Measurements from ENCODE around the gene PPP1R11. TPM values are rescaled to one million over a fixed set of nuclear protein-coding genes. Genes with fewer than 3 reads are reported as not detected.

Gene PPP1R11
- polyA plus RNA-seq, 3 donors, result 34.0 to 58.8 (median 46.7) TPM

DNA sequence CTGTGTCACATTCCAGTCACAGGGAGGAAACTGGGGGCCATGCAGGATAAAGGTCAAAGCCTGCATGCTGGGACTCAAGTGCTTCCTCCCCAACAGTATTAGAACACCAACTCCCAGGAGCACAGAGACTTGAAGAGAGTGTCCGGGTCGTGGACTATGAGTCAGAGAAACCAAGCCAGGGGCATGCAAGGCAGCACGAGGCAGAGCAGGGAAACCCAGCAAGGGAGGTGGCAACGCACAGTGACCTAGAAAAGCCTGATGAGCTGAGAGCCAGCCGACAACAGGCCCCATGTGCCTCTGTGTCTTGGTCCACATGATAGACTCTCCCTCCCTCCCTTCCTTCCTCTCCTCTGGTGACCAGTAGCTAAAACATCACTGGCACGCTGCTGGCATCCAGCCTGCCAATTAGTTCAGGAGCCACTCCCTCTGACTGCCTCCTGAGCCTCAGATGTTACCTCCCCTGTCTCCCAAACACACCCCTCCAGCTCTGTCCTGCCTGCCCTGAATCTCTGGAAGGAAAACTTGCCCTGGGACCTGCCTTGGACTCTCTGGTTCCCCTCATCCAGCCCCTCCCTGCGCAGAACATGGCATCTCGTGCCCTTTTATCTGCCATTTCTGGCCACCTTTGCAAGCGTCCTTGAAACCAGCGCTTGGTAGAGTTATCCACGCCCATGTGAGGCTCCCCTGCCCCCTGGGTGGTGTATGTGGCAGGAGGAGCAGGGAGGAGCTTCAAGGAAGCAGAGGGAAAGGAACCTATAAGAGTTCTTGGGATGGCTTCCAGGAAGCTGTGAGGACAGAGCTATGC lies 24.8 kb downstream of the PPP1R11 start:
- H3K27ac ChIP-seq (ENCODE audit: low read depth, low read length), result no peak overlapping the region
- 40 to 45% (median 45%) methylated on average over 11 of the region's 11 CpGs for WGBS, 3 donors

DNA sequence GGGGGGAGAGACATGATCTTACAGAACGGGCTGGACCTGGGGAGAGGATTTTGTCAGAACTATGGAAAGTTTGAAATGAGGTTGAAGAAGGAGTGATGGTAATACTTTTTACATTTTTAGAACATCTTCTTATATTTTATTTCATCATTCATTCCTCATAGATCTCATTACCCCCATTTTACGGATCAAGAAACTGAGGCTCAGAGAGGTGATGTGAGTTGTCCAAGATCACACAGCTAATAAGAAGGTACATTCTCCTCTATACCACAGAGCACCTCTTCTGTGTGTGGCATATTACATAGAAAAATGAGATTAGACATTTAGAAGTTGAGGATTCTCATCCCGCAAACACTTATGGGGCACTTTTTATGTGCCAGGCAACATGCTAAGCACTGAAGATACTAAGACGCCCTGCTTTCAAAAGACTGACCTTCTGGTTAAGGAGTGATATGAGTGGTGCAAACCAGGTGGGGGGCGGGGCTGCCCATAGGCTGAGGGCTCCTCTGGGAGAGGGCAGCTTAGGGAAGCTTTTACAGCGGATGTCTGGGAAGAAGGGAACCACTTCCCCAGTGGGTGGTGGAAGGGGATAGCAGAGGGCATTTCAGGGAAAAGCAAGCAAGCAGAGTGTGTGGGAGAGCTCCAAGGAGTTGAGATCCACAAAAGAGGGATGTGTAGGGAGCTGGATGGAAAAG lies 26.0 kb downstream of the PPP1R11 start:
- no peak overlapping the region for H3K27ac ChIP-seq (ENCODE audit: low read depth, low read length)
- 63 to 71% (median 70%) methylated on average over 6 of the region's 6 CpGs for WGBS, 3 donors

DNA sequence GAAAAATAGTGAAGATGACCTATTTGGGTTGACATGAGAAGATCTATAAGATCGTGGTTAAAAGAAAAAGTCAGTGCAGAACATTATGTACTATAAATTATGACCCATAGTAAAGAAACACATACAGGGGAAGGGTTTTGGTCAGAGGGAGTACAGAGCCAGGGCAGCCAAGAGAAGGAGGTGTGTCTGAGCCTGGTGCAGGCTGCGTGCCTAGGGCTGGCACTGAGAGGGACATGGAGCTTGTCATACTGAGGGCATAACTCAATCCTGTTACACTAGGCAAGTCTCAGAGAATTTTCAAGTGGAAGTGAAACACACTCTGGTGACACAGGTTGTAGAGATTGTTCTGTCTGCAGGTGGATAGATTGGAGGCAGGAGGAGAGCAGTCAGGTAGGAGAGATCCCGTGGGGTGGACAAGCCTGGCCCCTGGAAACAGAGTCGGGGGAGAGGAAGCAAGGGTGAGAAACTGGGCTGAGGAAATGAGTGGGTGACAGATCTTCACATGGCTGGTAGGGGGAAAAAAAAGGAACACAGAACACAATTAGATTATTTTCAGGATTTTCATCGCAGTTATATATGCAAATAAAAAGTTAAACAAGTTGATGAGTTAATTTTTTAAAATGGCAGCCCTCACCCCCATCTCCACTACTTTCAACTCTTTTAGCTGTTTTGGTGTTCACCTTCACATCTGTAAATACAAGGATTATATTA lies 27.1 kb downstream of the PPP1R11 start:
- WGBS, 3 donors, result 59 to 67% (median 67%) methylated on average over 5 of the region's 5 CpGs

DNA sequence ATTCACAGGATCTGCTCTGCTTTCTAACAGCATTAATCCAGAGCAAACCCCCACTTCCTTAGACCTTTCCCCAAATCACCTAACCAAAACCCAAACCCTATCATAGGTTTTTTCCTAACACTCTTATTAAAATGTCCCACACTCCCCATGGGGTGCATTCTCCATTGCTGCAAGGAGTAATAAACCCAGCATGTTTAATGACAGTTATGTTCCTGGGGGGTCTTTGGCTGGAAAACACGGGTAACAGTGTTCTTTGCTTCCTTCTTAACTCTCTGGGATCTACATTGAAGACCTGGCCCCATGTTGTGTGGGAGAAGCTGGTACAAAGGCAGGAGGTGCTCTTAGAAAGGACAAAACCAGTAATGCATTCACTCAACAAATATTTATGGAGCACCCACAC lies 29.8 kb downstream of the PPP1R11 start:
- no peak overlapping the region for H3K27ac ChIP-seq (ENCODE audit: low read depth, low read length)
- 39 to 50% (median 42%) methylated on average over 1 of the region's 1 CpG for WGBS, 3 donors

More for the DNA sequence above, 27.1 kb downstream of the PPP1R11 start:
- no peak overlapping the region for H3K27ac ChIP-seq (ENCODE audit: low read depth, low read length)

DNA sequence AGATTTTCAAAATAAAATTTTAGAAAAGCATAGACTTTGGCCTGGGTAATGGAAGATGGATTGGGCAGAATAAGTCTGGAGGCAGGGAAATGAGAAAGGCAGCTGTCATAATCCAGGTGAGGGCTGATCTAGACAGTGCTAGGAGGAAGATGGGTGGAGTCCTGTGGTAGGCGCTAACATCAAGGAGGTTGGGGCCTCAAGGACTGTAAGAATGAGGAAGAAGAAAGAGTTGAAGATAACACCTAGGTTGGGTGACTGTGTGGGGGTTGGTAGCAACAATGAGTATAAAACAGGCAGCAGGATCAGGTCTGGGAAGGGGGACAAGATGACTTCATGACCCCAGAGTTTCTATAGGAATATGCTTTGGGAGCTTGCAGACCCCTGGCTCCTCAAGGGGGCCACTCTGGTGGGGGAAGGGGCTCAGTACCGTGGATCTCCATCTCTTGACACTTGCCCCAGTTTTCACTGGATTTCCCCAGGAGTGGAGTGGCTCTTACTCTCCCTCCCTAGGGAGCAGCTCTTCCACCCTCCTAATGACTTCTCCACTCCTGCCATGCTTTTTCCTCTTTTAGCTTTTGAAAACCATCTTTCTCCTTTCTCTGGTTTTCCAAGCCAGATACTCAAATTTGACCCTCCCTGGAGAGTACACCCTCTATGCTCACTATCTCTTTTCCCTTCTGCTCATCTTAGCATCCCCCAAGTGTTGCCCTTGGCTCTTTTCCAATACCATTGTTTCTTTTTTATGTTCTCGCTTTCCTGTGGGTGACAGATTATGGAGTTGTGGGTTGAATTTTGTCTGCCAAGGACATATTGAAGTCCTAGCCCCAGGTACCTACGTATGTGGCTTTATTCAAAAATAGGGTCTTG lies 31.1 kb downstream of the PPP1R11 start:
- 62 to 69% (median 65%) methylated on average over 4 of the region's 4 CpGs for WGBS, 3 donors
- no peak overlapping the region for H3K27ac ChIP-seq (ENCODE audit: low read depth, low read length)

DNA sequence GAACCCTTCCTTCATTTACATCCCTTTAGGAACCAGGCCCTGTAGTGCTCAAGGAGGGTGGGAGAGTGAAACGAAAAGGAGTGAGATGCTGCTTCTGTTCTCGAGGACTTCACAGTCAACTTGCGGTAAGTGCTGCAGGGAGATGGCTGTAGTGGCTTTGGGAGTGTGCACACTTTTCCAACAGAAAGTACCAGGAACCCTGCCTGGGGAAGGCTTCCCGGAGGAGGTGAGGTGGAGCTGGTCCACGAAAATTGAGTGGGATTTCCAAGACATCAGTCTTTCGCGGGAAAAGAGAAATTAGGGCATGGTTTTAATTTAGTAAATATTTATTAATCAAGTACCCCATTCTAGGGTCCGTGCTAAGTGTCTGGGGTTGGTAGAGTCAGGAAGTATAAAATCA lies 33.2 kb downstream of the PPP1R11 start:
- 29 to 40% (median 30%) methylated on average over 8 of the region's 8 CpGs for WGBS, 3 donors
- no peak overlapping the region for H3K27ac ChIP-seq (ENCODE audit: low read depth, low read length)

DNA sequence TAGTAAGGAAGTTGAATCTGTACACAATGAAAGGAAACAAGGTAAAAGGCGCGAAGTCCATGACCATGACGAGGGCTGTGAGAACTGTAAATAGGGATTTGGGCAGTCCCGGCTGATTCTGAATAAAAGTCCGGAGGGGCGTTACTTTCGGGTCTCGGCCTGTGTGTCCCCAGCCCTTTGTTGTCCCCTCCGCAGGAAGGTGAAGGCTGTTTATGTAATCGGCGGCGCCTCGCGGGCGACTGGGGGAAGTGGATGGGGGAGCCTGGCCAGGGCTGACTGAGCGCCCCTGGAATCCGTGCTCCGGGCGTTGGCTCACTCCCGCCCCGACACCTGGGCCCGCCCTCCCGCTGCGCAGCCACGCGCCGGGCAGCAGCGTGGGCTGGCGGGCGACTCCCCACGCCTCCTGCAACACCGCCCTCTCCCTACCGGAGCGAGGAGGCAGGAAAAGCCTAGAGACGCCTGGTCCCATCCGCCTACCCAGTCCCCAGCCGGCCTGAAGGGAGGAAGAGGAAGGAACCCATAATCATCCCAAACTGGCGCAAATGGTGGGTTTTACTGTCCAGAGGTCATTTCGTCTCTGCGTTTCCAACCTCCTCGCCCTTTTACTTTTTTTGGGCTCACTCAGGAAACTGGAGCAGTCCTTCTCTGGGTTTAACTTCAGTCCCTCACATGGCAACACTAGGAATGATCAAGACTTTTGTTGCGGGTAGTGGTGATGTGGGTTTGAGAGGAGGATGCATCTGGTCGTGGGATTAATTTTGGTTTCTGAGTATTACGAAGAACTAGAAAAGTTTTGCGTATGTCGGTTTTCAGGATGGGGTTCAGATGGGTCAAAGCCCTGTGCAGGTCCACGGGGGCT lies 33.8 kb downstream of the PPP1R11 start:
- H3K27ac ChIP-seq (ENCODE audit: low read depth, low read length), result no peak overlapping the region
- WGBS, 3 donors, result 1 to 3% (median 1%) methylated on average over 44 to 47 of the region's 47 CpGs

DNA sequence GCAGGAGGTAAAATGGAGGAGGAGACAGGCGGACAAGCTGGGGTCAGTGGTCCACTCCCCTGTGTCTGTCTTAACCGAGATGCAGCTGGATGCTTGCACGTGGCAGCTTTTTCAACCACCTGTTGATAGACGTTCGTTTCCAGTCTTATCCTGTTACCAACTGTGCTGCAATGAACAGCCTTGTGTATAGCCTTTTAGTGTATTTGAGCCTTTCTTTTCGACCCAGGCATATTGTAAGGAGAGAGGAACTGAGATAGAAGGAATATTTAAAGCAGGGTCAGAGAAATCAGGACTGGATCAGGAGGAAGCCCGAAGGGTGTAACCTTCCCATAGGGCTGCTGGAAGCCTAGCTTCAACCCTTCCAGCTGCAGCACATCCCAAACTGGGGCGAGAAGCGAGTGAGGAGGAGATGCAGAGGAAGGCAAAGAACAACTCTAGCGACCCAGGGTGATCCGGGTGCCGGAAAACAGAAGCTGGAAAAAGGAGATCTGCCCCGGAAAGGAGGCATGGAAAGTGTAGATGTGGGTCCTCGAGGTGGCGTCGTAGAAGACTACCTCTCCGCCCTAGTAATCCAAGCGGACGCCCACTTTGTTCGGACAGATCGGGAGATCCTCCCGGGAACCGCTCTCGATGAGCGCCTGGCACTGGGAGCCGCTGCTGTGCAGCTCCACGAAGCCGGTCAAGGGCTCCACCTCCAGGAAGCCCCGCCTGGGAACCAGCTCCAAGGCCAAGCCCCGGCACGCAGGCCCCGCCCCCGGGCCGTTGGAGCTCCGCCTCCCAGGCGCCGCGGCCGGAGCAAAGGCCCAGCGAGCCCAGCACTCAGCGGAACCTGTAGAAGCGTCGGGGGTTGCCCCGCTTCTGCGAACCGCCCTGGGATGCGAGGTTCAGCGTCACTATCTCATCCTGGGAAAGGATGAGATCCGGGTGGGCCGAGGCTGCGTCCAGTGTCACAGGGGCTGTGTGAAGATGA lies 34.7 kb downstream of the PPP1R11 start:
- no peak overlapping the region for H3K27ac ChIP-seq (ENCODE audit: low read depth, low read length)
- WGBS, 3 donors, result 2 to 3% (median 3%) methylated on average over 51 of the region's 51 CpGs

DNA sequence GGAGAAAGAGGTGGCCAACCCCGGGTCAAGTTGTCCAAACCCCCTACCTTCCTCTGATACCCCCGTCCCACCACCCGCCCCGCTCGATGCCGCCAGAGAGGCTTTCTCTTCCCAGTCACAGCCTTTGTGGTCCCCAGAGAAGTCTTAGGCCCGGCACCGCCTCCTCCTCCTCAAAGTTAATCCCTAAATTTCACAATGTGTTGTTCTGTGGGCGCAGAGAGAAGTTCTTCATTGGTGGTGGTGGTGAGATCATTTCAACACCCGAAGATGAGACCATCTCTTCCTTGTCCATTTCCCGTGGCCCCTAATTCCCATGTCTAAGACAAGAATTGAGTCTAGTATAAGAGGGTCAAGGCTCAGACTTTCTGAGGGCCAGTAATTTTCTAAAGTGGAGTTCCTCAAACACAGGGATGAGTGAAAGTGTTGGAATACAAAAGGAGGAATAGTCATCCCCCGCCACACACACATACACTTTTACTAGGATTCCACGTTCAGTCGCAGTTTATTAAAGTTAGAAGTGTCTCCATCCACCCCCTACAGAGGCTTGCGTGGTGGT lies 35.5 kb downstream of the PPP1R11 start:
- 25 to 40% (median 33%) methylated on average over 15 of the region's 15 CpGs for WGBS, 3 donors
- H3K27ac ChIP-seq (ENCODE audit: low read depth, low read length), result no peak overlapping the region

DNA sequence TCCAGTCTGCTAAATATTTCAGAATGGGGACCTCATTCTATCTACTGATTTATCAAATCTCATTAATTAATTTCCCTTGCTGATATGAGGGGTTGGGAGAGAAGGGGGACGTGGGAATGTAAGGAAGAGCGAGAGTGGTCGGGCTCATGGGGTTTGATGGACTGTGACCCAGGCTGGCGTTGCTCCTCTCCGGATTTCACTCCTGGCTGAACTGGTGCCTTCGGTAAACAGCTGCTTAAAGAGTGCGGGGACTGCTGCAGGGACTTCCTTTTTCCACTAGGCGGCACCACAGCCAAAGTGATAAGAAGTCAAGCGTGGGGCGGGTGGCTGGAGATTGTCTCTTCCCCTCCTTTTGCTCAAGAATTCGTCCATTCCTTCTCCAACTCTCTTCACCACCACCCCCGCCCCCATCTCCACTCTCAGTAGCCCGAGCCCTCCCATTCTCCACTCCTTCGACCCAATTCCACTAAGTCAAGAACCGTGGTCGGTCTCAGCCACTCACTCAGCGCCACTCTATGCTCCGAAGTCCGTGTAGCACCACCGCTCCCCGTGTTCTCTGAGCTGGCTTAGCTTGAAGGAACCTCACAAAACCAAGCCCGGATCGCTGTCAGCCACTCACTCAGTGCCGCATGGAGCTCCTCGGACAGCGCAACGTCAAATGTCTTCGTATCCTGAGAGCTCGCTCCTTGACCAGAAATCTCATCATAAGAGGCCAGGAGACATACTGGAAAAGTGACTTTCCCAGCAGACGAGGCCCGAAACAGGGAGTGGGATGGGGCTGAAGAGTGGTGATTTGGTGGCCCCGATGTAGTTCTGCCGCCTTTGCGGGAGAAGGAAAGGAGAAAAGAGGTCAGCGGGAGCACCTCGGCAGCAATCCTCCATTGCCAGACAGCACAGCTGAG lies 36.2 kb downstream of the PPP1R11 start:
- 3 to 4% (median 4%) methylated on average over 34 to 36 of the region's 36 CpGs for WGBS, 3 donors
- no peak overlapping the region for H3K27ac ChIP-seq (ENCODE audit: low read depth, low read length)

DNA sequence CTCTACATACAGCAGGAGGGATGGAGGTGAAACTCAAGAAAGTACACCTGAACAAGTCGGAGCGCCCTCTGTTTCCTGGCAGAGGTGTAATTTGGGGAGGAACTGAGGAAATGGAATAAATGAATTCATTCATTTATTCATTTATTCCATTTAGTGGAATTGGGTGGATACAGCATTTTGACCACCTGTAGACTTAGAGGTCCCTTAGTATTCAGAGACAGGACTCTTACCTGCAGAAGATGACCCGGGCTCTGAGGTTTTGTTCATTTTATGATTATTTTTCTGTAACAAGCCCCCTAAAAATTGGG lies 36.8 kb downstream of the PPP1R11 start:
- no peak overlapping the region for H3K27ac ChIP-seq (ENCODE audit: low read depth, low read length)
- whole genome bisulfite sequencing, 3 donors, result 38 to 57% (median 45%) methylated on average over 3 of the region's 3 CpGs

DNA sequence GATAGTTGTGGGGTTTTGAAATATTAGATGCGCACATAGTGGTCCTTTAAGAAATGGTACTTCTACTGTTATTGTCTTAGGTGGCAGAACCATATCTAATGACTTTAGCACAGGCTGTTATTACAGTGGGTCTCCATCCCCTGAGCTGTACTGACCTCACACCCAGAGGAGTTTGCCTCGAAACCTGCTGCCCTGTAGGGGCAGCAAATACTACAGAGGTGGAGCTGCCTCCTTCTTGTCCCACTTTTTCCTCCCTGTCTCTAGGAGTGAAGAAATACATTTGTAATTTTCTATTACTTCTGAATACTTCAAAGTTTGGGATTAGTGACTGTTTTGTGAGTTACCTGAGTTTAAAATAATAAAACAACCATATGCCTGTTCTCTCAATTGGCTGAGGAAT lies 37.7 kb downstream of the PPP1R11 start:
- H3K27ac ChIP-seq (ENCODE audit: low read depth, low read length), result no peak overlapping the region
- 81 to 86% (median 82%) methylated on average over 2 of the region's 2 CpGs for WGBS, 3 donors

DNA sequence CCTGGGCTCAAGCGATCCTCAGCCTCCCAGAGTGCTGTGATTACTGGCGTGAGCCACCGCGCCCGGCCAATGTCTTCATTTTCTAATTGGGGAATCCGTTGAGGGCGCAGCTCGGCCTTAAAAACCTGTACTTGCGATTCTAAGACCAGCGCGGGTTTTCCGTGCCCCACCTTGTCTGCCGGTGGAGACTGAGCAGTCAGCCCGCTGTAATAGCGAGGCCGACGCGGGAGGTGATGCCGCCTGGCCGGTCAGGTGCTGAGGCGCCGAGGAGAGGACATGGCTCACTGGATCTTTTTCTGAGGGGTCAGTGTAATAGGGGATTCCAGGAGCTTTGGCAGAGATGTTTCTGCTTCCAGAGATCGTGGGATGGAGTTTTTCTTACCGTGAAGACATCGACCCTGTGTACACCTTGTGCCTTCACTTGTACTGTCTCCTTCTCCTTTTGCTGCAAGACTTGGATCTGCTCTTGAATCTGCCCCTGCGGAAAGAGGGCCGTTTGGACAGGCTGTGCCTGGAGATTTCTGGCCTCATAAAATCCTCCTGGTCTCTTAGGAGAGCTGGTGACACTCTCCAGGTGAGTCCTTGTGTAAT lies 44.4 kb downstream of the PPP1R11 start:
- WGBS, 3 donors, result 40 to 47% (median 46%) methylated on average over 27 of the region's 27 CpGs
- no peak overlapping the region for H3K27ac ChIP-seq (ENCODE audit: low read depth, low read length)

DNA sequence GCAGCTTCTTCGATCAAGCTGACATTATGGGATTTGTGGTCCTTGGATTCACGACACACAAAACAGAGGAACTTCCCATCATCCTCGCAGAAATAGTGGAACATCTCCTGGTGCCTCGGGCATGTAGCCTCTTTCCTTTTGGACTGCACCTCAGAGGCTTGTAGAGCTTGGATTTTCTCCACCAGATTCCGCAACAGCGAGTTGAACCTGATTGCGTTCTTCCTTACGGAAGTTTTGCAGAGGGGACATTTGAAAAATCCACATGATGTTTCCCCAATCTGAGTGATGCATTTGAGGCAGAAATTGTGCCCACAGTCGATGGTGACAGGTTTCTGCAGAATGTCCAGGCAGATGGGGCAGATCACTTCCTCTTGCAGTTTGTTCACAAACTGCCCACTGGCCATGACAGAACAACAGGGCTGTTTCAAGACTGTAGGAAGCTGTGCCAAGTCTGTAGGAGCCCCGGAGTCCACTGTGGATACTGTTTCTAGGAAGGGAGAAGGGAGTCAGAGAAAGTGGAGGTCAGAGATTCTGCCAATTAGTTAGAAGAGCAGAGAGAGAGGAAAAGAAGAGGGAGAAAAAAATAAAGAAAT lies 45.5 kb downstream of the PPP1R11 start:
- WGBS, 3 donors, result 73 to 77% (median 74%) methylated on average over 10 of the region's 10 CpGs
- no peak overlapping the region for H3K27ac ChIP-seq (ENCODE audit: low read depth, low read length)

All from adipose tissue (tissue), 3 donors.